Activated T-cell treated with anti-CD3 and anti-CD28 coated beads for 24 hours (primary cell): ENCODE results near the gene CDH23.
A peak's percentile ranks its signal among the peaks of the same experiment; 100 is the strongest.

ENCODE experiments used
- DNase-seq: peaks from one replicate; pipeline ENCODE4 v3.0.0-alpha.2; 2020; ENCODE audit warnings: low read depth

CDH23 gene

GRCh38 chr10:71692598-71693306, 296.0 kb downstream of the CDH23 start:
- no peak for DNase-seq

- DNase-seq = no peak
These were observed 296.7 kb downstream of the CDH23 start for GRCh38 chr10:71693377-71693776.

GRCh38 chr10:71694039-71694501, 297.4 kb downstream of the CDH23 start:
- no peak for DNase-seq

DNA sequence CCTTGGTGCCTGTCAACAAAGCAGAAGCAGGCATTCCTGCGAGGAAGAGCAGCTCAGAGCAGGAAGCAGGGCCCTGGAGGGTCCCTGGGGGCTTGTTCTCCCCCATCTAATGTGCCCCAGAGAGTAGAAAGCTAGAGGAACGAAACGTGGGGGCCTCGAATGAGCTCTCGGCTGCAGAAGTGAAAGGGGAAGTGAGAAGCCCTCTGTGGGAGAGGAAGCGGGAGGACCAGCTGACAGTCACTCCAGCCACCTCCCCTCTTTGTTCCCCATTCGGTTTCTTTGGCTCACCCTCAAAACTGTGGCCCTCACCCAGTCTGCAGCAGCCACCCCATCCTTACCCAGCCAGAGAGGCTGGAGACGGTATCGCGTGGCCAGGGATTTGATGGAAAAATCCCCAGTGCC, 297.8 kb downstream of the CDH23 start:
- DNase-seq = no peak

- no peak for DNase-seq
These were observed 299.1 kb downstream of the CDH23 start for GRCh38 chr10:71695502-71696476.

DNA sequence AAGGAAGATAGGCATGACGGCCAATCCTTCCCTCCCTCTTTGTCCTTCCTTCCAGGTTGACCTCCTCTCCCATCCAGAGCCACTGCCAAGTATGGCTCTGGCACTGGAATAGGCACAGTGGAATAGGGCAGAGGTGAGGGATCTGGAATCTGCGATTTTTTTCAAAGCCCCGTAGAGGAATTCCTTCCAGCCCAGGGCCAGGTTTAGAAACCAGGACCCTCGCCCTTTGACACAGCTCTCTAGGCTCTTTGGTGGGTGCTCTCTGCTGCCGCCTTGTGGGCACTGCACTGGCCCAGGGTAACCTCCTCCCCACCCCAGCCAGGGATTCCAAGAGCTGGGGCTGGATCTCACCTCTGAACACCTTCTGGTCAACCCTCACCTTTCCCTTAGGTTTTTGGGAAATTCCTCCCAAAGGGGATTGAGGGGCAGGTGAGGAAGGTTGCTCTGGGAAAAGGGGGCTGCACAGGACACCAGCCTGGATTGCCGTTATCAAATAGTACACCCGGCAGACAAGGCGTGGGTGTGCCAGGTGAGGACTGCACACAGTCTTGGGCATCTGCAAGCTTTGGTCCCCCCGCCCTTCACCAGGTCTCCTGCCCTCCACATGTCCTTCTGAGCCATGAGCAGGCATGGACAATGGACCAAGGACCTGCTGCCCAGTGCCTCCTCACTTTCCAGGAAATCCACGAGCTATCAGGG, 300.1 kb downstream of the CDH23 start:
- peak; percentile 44 for DNase-seq

DNA sequence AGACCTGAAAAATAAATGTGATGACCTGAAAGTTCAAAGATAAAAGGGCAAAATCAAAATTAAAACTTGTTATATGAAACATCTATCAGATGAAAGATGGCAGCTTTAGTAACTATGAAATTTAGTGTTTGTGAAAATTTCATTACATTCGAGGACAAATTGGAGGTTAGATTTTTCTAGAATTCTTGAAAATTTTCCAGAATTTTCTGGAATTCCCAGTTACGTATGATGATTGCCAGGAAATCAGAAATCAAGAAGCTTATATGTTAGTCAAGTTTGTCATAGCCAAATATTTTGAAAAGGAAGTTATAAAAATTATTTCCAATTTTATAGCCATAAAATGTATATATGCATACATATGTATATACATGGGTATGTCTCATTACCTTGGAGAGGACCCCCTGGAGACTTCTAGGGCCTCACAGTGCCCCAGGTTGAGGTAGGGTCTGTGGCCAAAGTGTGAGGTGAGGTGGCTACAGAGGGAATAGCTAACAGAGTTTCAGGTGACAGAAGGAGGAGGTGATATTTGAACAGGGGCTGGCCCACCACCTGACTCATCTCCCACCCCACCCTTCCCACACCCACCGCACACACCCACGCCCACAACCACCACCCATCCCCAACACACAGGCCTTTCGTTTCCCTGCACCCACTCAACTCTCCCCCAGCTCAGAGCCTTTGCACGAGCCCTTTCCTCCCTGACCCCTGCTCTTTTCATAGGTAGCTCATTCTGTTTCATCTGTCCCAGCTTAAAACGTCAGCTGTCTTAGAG, 301.4 kb downstream of the CDH23 start:
- peak; percentile 32 for DNase-seq

- DNase-seq = no peak
These were observed 302.0 kb downstream of the CDH23 start for GRCh38 chr10:71698737-71699136.

DNA sequence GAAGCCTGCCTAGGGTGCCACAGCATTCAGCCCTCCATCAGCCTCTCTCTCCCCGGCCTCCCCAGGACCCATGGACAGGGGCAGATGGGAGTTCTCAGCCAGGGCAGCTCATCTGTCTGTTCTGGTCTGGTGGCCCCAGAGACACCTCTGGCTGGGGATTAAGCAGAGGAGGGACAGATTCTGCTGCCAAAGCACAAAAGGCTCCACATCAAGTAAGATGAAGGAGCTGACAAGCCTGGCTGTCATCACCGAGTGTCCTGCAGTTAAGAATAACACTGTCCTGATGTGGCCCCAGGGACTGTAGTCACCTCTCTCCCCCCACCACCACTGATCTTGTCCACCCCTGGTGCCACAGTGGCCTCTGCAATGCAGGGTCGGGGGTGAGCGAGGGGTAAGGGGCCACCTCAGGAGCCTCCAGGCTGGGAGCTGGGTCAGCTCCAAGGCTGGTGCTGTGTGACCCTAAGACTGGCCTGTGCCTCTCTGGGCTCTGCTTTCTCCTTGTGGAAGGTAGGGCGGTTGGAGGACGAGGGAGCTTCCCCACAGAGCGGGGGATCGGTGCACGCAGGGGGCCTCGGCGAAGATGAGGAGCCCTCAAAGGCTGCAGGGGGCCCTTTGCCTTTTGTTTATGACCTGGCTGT, 304.1 kb downstream of the CDH23 start:
- DNase-seq = no peak

- no peak for DNase-seq
These were observed 304.9 kb downstream of the CDH23 start for GRCh38 chr10:71701496-71702132.

DNA sequence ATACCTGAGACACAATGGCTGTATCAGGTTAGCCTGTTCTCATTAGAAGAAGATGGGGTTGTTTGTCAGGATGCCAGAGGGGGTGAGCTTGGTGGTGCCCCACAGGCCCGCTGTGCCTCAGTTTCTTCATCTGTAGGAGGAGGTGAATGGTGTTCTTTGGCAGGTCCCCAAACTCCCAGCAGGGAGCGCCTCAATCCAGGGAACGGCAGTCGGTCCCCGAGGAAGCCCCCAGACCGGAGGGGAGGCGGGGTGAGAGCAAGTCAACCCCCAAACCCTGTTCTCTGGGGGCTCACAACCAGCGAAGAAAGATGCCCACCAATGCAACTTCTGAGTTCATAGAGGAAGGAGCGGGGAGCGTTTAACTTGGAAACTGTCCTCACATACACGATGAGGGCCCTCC, 306.9 kb downstream of the CDH23 start:
- no peak for DNase-seq

DNA sequence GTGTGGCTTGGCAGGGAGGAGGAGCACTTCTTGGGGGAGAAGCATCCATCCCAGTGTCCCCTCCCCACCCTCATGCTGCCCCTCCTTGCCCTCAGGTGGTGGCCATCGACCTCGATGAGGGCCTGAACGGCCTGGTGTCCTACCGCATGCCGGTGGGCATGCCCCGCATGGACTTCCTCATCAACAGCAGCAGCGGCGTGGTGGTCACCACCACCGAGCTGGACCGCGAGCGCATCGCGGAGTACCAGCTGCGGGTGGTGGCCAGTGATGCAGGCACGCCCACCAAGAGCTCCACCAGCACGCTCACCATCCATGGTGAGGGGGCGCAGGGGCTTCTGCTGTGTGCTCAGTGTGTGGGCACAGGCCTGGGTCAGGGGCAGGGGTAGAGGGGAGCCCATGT, 308.1 kb downstream of the CDH23 start:
- no peak for DNase-seq

- no peak for DNase-seq
These were observed 308.9 kb downstream of the CDH23 start for GRCh38 chr10:71705582-71705981.

DNA sequence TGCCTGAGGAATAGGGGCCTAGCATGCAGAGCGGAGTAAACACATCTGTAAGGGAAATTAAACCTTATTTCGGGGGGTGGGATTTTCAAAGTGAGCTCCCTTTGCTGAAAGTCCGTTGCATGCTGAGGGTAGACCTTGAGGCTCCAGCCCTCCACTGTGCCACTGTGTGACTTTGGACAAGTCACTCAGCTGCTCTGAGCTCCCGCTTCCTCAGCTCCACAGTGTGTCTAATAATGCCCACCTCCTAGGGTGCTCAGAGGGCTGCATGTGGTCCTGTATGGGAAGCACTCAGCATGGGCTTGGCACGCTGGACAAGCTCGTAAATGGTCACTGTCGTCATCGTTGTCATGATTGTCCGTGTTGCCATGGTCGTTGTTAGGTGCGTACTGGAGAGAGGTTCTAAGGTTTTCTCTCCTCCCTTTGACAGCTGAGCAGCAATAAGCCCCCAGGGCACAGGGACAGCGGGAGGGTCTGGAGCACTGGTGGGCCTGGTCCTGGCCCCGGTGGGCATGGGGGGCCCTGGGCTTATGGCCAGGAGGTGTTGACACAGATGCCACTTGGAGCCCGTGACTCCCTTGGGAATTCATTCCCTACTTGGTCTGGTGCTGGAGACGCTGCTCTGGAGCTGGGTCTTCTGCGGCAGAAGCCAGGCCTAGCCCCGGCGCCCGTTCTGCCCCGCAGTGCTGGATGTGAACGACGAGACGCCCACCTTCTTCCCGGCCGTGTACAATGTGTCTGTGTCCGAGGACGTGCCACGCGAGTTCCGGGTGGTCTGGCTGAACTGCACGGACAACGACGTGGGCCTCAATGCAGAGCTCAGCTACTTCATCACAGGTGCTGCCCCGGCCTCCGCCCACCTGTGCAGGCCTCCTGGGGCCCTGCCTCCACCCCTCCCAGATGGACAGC, 309.7 kb downstream of the CDH23 start:
- DNase-seq = no peak

DNA sequence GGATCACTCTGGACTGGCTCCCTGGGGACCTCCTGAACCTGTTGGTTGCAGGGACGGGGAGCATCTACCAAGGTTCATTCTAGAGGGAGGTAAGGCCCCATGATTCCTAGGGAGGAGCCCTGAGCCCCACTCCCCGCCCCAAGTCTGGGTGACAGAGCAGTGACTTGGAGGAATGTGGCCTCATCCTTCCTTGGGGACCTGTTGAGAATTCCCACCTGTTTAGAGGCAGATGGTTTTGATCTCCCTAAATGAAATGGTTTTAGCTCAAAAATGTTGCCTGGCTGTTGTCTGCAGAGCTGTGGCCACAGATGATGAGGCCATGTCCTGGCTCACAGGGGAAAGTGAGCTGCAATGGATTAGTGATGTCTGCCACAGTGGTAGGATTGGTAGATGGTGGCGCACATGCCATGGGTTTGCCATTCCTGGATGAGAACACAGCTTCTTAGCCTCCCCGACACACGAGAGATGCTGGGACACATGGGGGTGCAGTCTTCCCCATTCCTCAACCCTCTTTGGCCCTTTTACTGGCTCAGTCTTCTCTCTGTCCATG, 310.6 kb downstream of the CDH23 start:
- DNase-seq = no peak

DNA sequence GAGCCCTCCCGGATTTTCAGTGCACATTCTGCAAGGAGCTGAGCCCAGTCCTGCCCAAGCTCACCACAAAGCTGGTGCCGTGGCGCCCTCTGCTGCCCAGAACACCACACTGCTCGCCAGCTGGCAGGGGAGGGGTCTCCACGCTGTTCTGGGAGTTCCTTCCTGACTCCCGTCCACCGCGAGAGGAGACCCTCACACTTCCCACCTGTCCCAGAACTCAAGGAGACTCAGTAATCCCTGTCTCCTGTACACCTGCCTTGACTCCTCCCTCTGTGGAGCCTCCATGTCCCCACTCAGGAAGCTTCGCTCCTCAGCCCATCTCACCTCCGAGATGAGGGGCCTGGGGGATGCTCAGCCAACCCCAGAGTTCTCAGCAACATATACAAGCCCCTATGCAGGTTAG, 311.6 kb downstream of the CDH23 start:
- DNase-seq = peak; percentile 56

GRCh38 chr10:71708897-71709882, 312.5 kb downstream of the CDH23 start:
- DNase-seq = no peak

- DNase-seq = no peak
These were observed 313.8 kb downstream of the CDH23 start for GRCh38 chr10:71710519-71710918.
